Amniotic stem cell (primary cell): Measurements from ENCODE around the gene MPND.

Experiments
- DNase-seq: peaks from one replicate; lab custom pipeline; 2025; lab: John Stamatoyannopoulos, UW

The MPND gene

DNA sequence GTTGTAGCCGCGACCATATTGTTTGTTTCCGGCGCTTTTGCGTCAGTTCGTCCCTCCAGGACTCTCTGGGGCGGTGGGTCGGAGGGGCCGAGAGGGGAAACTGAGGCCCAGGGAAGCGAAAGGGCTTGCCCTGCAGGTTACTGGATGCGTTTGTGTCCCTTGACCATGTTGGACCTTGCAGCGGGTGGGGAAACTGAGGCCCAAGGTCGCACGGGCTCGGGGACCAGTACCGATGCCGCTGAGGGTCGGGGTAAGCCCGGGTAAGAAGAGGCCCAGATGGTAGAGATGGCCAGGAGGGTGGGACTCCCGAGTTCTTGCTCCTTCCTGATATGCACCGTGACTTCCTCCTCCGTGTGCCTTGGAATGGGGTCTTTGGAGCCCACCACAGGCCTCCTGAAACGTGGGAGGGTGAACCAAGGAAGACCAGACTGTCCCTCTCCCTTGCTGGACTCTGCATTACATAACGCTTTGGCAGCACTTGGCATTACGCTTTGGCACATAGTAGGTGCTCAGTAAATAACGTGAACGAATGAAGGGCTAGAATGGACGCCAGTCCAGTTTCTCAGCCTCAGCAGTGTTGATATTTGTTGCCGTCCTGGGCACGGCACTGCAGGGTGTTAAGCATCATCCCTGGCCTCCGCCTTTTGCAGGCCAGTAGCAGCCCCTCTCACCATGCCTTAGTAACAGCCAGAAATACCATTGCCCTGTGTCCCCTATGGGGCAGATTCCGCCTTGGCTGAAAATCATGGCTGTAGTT is 59.8 kb downstream of the MPND start:
- DNase-seq, result no peak

DNA sequence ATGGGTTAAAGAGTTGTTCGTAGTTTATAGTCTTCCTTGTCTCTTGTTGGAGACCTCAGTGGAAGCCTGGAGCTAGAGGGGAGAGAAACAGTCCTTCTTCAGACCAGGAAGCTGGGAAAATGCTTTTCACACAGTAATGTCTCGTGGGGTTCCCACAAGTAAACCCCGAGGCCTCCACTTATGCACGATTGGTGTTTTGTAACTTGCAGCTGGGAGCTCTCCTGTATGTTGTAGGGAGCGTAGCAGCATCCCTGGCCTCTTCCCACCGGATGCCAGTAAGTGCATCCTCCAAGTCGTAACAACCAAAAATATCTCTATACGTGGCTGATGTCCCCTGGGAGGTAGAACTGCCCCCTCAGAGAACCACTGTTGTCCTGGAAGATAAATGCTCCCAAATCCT is 62.6 kb downstream of the MPND start:
- DNase-seq, result no peak

GRCh38 chr19:4406626-4407025 is 63.3 kb downstream of the MPND start:
- DNase-seq, result no peak

GRCh38 chr19:4409123-4409933 is 66.0 kb downstream of the MPND start:
- no peak for DNase-seq
